Chondrocyte (in vitro differentiated cells): ENCODE measurements around the gene ATP8B2. TPM values are rescaled to one million over a fixed set of nuclear protein-coding genes. Genes with fewer than 3 reads are reported as not detected.
"Not testable (repeated sequence)": the region's sequence is repeated elsewhere in the genome, so short reads cannot be mapped to it uniquely, and the experiment has no call there.

ENCODE experiments used
- DNase-seq: peaks from one replicate; pipeline ENCODE4 v3.0.0; 2021; ENCODE audit warnings: mixed read lengths, low spot score
- H3K27ac Mint-ChIP-seq: one replicate; pipeline ENCODE4 v1.8.0; 2021; ENCODE audit warnings: mild to moderate bottlenecking, moderate library complexity, mixed read lengths; ENCODE audit not compliant: unreplicated experiment
- H3K27me3 Mint-ChIP-seq: 2 replicates; pipeline ENCODE4 v1.8.0; 2021; ENCODE audit warnings: low read depth, mixed read lengths
- H3K36me3 Mint-ChIP-seq: 2 replicates; pipeline ENCODE4 v1.8.0; 2021; ENCODE audit warnings: low read depth, mixed read lengths
- H3K4me1 Mint-ChIP-seq: 2 replicates; pipeline ENCODE4 v1.8.0; 2021; ENCODE audit warnings: low read depth, mild to moderate bottlenecking, mixed read lengths
- H3K4me3 Mint-ChIP-seq: one replicate; pipeline ENCODE4 v1.8.0; 2021; ENCODE audit warnings: mild to moderate bottlenecking, moderate library complexity, mixed read lengths; ENCODE audit not compliant: unreplicated experiment
- H3K9me3 Mint-ChIP-seq: 2 replicates; pipeline ENCODE4 v1.8.0; 2021; ENCODE audit warnings: low read depth, mixed read lengths
- total RNA-seq: library from RNA; stranded (reverse); gene quantifications from 3 replicates; pipeline ENCODE4 v1.2.1, GENCODE V29; 2021
- TF ChIP-seq, protein P1 (sequence below): fragments of 200-600 bp; sonication (generic); IDR thresholded peaks from 2 replicates; pipeline ENCODE4 v1.5.0; 2021; ENCODE audit warnings: antibody characterized with exemption, mild to moderate bottlenecking, moderate library complexity

Gene ATP8B2
- total RNA-seq, 1 donor from 2014 or later = 86.6 TPM

DNA sequence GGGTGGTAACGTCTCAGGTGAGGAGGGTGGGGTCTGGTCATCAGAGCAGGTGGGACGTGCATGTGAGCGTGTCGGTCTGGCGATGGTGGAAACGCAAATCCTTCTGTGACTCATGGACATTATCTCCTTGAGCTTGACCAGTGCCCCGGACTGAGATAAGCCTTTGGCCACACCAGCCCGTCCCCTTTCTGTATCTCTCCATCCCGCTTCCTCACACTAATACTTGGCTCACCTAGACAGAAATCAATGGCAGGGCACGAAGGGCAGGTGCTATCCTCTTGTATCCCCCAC lies 12.3 kb upstream of the ATP8B2 start:
- Mint-ChIP-seq H3K9me3 (no peaks in the 10 kb centered on the region), H3K4me1 (no peaks in the 10 kb centered on the region), H3K27me3 (peaks cover 23% of the 10 kb centered on the region), H3K27ac (no peak overlapping the region), H3K4me3 (no peak overlapping the region), H3K36me3 (no peaks in the 10 kb centered on the region)
- DNase-seq = no peak
- TF ChIP-seq, protein P1, sequence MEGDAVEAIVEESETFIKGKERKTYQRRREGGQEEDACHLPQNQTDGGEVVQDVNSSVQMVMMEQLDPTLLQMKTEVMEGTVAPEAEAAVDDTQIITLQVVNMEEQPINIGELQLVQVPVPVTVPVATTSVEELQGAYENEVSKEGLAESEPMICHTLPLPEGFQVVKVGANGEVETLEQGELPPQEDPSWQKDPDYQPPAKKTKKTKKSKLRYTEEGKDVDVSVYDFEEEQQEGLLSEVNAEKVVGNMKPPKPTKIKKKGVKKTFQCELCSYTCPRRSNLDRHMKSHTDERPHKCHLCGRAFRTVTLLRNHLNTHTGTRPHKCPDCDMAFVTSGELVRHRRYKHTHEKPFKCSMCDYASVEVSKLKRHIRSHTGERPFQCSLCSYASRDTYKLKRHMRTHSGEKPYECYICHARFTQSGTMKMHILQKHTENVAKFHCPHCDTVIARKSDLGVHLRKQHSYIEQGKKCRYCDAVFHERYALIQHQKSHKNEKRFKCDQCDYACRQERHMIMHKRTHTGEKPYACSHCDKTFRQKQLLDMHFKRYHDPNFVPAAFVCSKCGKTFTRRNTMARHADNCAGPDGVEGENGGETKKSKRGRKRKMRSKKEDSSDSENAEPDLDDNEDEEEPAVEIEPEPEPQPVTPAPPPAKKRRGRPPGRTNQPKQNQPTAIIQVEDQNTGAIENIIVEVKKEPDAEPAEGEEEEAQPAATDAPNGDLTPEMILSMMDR = no peak

DNA sequence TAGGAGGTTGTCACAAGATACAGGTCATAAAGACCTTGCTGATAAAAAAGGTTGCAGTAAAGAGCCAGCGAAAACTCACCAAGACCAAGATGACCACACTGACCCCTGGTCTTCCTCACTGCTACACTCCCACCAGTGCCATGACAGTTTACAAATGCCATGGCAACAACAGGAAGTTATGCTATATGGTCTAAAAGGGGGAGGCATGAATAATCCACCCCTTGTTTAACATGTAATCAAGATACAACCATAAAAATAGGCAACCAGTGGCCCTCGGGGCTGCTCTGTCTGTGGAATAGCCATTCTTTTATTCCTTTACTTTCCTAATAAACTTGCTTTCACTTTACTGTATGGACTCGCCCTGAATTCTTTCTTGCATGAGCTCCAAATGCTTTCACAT lies 11.1 kb upstream of the ATP8B2 start:
- H3K4me1 Mint-ChIP-seq, H3K9me3 Mint-ChIP-seq, H3K36me3 Mint-ChIP-seq, DNase-seq, H3K4me3 Mint-ChIP-seq, H3K27ac Mint-ChIP-seq: not testable (repeated sequence)
- peaks cover 26% of the 10 kb centered on the region for H3K27me3 Mint-ChIP-seq

DNA sequence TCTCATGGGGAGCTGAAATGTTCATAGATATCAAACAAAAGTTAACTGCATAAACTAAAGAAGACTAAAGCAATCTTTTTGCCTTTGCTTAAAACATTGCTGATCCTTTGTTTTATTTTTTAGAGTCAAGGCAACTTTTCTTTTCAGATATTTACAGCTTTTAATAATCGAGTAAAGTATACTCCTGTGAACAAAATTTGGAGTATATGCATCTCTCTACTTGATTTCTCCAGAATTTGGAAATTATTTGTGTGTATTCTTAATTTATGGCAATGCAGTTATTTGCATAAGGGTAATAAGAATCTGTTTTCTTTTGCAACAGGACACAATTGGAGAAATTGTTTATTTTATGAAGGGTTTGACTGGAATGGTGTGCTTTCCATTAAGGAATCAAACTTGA lies 8.6 kb upstream of the ATP8B2 start:
- H3K27ac Mint-ChIP-seq = no peak overlapping the region
- H3K36me3 Mint-ChIP-seq = no peaks in the 10 kb centered on the region
- H3K4me1 Mint-ChIP-seq = no peaks in the 10 kb centered on the region
- TF ChIP-seq, protein P1 = no peak
- H3K27me3 Mint-ChIP-seq = peaks cover 32% of the 10 kb centered on the region
- no peaks in the 10 kb centered on the region for H3K9me3 Mint-ChIP-seq
- no peak overlapping the region for H3K4me3 Mint-ChIP-seq
- DNase-seq = no peak

DNA sequence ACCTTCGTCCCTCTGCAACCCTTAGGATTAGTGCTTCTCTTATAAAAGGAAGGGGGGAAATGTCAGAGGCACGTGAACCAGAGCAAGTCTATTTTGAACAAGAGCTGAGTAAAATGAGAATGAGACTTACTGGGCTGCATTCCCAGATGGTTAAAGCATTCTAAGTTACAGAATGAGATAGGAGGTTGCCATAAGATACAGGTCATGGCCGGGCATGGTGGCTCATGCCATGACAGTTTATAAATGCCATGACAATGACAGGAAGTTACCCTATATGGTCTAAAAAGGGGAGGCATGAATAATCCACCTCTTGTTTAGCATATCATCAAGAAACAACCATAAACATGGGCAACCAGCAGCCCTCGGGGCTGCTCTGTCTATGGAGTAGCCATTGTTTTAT lies 6.9 kb upstream of the ATP8B2 start:
- H3K36me3 Mint-ChIP-seq = no peaks in the 10 kb centered on the region

DNA sequence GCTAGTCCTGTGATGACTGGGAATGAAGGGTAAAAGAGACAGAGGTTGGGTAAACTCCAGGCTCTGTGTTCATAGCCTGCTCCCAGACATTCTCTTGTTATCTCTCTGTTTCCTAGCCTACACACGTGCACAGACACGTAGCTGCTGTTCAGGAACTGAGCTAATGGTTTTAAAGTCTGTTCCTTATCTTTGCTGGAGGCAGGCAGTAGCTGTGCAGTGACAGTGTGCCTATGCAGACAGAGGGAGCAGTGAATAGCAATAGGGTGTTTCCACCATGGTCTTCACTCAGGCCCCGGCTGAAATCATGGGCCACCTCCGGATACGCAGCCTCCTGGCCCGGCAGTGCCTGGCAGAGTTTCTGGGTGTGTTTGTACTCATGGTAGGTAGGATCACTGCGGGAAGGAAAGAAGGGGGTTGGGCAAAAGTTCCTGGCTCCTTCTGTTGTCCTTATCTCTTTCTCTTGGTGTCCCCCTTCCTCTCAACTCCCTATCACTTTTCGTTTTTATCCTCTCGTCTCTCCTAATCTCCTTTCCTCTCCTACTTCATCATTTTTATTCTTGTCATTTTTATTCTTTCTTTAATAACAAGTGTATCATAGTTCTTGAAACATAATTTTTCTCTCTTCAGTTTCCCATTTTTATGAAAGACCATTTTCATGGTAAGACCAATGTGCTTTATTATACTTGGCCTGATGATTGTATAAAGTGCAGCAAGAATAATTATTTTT lies 4.3 kb upstream of the ATP8B2 start, which contains the start of gene AQP10:
Gene AQP10, plus strand, starts transcription at position 212 of the 727 bp plus-strand sequence. Its CDS starts 63 bp downstream, at position 275.
- peaks cover 30% of the 10 kb centered on the region for H3K27me3 Mint-ChIP-seq
- H3K4me1 Mint-ChIP-seq = no peaks in the 10 kb centered on the region
- TF ChIP-seq, protein P1 = no peak
- no peak within 1 kb of the TSS for H3K27ac Mint-ChIP-seq
- H3K36me3 Mint-ChIP-seq = no peaks in the 10 kb centered on the region
- no peak within 1 kb of the TSS for H3K4me3 Mint-ChIP-seq
- DNase-seq = no peak
- H3K9me3 Mint-ChIP-seq = no peaks in the 10 kb centered on the region

More for the DNA sequence above, 6.9 kb upstream of the ATP8B2 start:
- no peaks in the 10 kb centered on the region for H3K9me3 Mint-ChIP-seq
- no peak for DNase-seq
- no peaks in the 10 kb centered on the region for H3K4me1 Mint-ChIP-seq
- H3K27me3 Mint-ChIP-seq = peaks cover 30% of the 10 kb centered on the region
- TF ChIP-seq, protein P1 = no peak
- no peak overlapping the region for H3K27ac Mint-ChIP-seq
- no peak overlapping the region for H3K4me3 Mint-ChIP-seq

DNA sequence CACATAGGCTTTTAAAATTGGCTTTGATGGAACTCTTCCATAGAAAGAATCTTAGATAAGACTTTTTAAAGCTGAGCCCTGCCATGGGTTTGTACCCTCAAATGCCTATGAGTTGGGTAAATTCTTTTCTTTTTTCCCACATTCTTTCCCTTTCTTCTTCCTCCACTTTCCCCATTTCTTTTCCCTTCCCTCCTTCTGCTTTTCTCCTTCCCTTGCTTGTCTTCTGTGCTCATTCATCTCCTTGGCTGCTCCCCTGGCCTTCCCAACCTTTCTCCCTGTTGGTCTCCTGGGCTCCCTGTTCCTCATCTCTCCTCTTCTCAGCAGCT lies 3.8 kb upstream of the ATP8B2 start:
- DNase-seq, H3K9me3 Mint-ChIP-seq, H3K4me3 Mint-ChIP-seq, H3K36me3 Mint-ChIP-seq, H3K27ac Mint-ChIP-seq, H3K4me1 Mint-ChIP-seq: not testable (repeated sequence)
- peaks cover 28% of the 10 kb centered on the region for H3K27me3 Mint-ChIP-seq
